IPS-18c (cell line): ENCODE measurements around the gene TBC1D20.

Experiments used
- H3K4me3 ChIP-seq: 2 replicates; pipeline ENCODE4 v1.7.0; 2013; ENCODE audit warnings: low read depth, mild to moderate bottlenecking, low read length, moderate library complexity; ENCODE audit not compliant: insufficient read depth
- H3K9me3 ChIP-seq: one replicate; pipeline ENCODE4 v1.6.1; 2013; ENCODE audit warnings: mild to moderate bottlenecking, low read length, moderate library complexity; ENCODE audit not compliant: control insufficient read depth, insufficient read depth

Gene TBC1D20

DNA sequence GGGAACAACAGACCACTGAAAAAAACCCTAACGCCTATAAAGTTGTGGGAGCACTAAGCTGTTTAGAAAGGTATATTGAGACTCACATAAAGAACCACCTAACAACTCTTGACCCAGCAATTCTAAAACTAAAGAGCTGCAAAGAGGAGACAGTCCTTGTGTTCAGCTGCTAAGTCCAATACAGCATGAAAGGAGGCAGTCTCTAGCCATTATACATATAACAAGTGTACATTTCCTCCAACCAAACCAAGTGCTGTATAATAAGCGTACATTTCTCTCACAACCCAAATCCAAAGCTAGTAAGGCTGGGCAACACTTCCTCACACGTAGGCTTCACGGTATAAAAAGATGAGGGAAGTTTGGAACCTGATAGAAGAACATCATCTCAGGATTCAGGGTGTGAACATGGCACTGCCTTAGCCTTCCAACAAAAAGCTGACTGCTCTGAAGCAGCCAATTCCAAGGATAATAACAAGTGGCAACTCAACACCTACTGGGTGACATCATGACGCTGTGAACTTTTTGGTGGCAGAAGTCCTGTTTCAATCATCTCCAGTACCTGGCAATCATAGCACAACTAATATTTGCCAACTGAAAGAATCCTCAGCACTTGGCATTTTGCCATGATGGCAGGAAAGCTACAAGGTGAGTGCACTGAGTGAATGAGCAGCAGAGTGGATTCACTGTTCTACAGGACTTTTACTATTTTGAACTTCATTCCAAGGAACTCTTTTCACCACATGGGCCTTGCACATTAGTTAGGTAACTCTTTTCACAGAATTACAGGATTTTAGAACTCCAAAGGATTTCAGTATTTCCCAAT lies 16.6 kb downstream of the TBC1D20 start:
- H3K9me3 ChIP-seq, result no peaks in the 10 kb centered on the region

DNA sequence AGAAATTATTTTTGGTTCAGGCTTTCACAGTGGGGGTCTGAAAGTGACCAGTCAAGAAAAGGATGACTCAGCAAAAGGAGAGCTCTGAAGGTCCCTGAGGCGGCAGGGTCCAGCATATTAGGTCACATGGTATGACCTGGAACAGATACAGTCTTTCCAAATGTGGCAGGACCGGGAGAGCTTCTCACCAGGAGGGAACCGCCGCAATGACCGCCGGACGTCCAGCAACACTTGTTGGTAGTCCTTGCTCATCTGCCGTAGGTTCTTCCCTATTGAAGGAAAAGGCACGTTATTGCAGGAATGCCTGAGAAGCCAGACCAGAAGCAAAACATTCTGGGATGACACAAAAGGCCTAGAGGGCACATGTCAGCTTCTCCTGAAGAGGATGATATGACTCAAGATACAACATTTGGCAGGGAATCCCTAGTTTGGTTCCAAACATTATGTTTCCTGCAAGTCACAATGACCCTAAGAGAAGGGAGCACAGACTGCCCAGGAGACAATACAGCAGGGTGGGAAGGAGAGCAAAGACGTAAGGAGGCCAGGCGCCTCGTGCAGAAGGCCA lies 17.4 kb downstream of the TBC1D20 start:
- H3K9me3 ChIP-seq, result no peaks in the 10 kb centered on the region

More for the DNA sequence above, 16.6 kb downstream of the TBC1D20 start:
- H3K4me3 ChIP-seq, result no peak overlapping the region

DNA sequence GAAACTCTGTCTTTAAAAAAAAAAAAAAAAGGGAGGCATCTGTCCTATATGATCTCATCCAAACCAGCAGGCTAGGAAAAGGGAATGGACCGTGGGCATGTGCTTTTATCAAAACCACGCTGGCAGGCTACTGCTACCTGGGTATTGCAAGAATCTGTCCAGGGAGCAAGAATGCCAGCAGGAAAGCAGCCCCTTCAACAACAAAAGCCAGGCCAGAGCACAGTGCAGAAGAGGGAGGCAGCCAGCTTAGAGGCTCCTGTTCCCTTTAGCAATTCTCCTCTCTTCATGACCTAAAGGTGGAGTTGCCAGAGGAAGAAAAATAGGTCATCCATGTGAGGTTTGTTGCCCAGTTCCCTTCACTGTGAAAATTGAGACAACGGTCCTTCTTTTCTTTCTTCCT lies 18.2 kb downstream of the TBC1D20 start:
- no peaks in the 10 kb centered on the region for H3K9me3 ChIP-seq
- no peak overlapping the region for H3K4me3 ChIP-seq

More for the DNA sequence above, 17.4 kb downstream of the TBC1D20 start:
- H3K4me3 ChIP-seq, result no peak overlapping the region

- no peaks in the 10 kb centered on the region for H3K9me3 ChIP-seq
- H3K4me3 ChIP-seq, result no peak overlapping the region
Measured at GRCh38 chr20:443223-443775, 19.0 kb downstream of the TBC1D20 start.

GRCh38 chr20:440636-441035 lies 21.7 kb downstream of the TBC1D20 start:
- Histone ChIP-seq H3K4me3 (no peak overlapping the region), H3K9me3 (no peaks in the 10 kb centered on the region)

DNA sequence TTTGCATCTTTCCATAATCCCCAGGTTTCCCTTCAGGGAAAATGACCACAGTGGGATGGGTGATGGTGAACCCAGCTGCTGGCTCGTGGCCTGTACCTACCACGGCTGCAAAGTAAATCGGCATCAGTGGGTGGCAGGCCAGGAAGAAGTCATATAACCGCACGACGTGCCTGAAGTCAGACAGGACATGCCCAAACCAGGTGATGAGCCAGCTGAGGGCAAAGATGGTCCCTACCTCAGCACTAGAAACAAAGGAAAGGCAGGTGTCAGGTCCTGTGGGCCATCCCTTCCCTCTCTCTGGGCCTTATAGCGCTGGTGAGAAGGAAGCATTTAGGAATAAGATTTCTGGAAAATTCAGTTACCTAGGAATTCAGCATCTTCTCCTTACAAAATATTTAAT lies 22.2 kb downstream of the TBC1D20 start:
- Histone ChIP-seq H3K9me3 (no peaks in the 10 kb centered on the region), H3K4me3 (no peak overlapping the region)

GRCh38 chr20:438571-439469 lies 23.5 kb downstream of the TBC1D20 start:
- Histone ChIP-seq H3K9me3 (no peaks in the 10 kb centered on the region), H3K4me3 (no peak overlapping the region)

GRCh38 chr20:437787-438486 lies 24.4 kb downstream of the TBC1D20 start:
- H3K9me3 ChIP-seq, result no peaks in the 10 kb centered on the region
- no peak overlapping the region for H3K4me3 ChIP-seq

DNA sequence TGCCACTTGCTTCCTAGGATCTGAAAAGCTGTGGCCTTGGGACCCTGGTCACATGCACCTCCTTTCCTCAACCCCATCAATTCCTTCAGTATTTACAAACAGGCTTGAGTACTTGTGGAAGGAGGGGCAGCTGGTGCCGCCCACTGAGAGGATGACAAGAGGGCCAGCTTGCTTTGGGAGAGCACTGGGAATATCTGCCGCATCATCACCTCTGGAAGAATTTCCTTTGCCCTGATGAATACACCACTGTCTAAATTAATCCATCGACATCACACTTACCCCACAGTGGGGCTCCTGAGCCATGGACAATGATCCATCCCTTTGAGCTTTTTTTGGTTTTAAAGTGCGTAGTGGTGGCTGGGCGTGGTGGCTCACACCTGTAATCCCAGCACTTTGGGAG lies 25.9 kb downstream of the TBC1D20 start:
- H3K9me3 ChIP-seq, result no peaks in the 10 kb centered on the region
- H3K4me3 ChIP-seq, result no peak overlapping the region

GRCh38 chr20:435558-435957 lies 26.8 kb downstream of the TBC1D20 start:
- no peaks in the 10 kb centered on the region for H3K9me3 ChIP-seq

DNA sequence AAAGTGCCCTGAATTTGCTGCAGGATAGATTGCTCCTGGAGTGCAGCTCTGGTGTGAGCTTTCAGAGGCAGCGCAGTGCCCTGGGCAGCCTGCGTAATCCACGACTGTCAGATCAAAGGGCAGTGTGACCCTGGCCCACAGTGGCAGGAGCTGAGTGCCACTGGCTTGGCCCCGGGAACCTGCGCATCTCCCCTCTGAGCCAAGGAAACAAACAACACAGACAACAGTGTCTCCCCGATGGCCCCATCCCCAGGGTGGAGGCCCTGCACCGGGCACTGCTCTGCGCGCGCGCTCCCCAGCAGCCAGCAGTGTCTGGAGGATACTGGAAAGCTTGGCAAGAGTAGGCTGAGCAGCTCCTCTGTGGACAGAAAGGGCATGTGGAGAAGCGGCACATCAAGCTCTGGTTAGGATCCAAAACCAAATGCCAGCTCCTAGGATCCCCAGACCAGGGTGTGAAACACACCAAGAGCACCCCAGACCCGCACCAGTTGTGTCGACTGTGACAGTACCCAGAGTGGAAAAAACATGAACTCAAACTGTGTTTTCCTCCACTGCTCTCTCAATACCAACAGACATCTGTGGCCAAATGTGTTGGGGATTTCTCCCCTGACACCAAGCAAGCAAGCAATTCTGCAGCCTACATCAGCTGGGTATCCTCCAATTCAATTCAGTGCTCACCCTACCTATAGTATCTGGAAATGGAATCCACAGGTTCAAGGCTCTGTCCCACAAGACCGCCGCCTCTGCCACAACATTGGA lies 27.5 kb downstream of the TBC1D20 start:
- no peak overlapping the region for H3K4me3 ChIP-seq
- no peaks in the 10 kb centered on the region for H3K9me3 ChIP-seq

More at GRCh38 chr20:435558-435957, 26.8 kb downstream of the TBC1D20 start:
- H3K4me3 ChIP-seq, result no peak overlapping the region

DNA sequence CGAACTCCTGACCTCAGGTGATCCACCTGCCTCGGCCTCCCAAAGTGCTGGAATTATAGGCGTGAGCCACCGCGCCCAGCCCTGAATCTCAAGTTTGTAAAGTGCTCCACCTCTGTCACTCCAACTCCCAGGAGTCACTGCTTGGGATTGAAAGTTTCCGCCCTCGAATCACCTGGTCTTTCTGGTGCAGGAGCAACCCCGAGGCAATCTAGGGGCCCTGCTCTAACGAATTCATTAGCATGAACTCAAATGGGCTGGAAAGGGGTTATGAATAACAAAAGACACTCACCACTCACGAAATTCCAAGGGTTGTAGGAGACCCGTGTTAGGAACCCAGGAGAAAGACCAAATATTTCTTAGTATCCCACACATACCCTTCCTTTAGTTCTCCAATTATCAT lies 28.1 kb downstream of the TBC1D20 start:
- Histone ChIP-seq H3K4me3 (no peak overlapping the region), H3K9me3 (no peaks in the 10 kb centered on the region)

DNA sequence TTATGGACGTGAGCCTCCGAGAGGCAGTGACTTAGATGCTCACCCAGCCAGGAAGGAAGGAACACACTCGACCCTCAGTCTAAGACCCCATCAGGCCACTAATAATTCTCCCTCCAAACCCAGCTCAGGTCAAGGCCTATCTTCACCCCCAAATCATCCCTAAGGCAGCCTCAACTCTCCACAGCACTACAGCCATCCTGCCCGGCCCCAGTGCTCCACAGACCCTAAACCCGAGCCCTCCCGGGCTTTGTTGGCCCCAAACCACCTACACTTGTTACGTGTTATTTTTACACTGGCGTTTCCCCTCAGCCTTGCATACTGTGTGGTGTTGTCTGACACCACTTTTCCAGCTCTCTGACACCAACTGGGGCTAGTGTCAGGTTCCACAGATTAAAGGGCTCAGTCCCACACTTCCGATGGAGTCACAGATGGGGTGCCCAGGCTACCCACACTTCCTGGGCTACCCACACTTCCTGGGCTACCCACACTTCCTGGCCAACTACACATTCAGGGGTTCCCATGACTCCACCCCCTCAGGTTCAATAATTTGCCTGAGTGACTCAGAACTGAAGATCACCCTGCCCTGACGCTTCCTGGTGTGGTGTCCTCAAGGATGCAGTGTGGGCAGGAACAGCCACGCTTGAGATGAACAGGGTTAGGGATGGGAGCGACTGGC lies 28.9 kb downstream of the TBC1D20 start:
- no peaks in the 10 kb centered on the region for H3K9me3 ChIP-seq
- H3K4me3 ChIP-seq, result no peak overlapping the region

GRCh38 chr20:432677-433299 lies 29.5 kb downstream of the TBC1D20 start:
- Histone ChIP-seq H3K4me3 (no peak overlapping the region), H3K9me3 (no peaks in the 10 kb centered on the region)

- no peak overlapping the region for H3K4me3 ChIP-seq
Measured at GRCh38 chr20:432208-432607, 30.1 kb downstream of the TBC1D20 start.

More at GRCh38 chr20:432208-432607, 30.1 kb downstream of the TBC1D20 start:
- no peaks in the 10 kb centered on the region for H3K9me3 ChIP-seq
